GM10266 (cell line): ENCODE measurements around the gene ROR1.

Experiments
- DNase-seq: peaks from one replicate; pipeline ENCODE4 v3.0.0; 2012; ENCODE audit errors: extremely low spot score
- TF ChIP-seq, protein P1 (sequence below): IDR thresholded peaks from 2 replicates; pipeline ENCODE4 v1.5.1; 2012; ENCODE audit warnings: mild to moderate bottlenecking, low read depth; ENCODE audit not compliant: control insufficient read depth, insufficient read depth; ENCODE audit errors: missing control alignments

ROR1 gene

DNA sequence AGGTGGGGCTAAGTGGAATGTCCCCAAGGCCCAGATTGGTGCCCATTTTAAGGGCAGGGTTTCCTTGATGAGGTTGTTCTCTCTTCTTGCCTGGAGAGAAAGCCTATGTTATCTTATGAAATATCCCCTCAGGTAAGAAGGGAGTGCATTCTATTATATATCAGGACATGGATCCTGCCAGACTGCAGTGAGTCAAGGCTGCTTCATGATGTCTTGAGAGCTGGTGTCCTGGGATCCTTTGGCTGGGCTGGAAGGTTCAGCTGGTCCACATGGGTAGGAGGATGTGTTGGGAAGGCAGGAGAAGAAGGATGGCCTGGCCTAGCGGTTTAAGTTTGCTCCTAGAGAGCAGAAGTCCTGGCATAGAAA lies 207.6 kb downstream of the ROR1 start:
- TF ChIP-seq, protein P1, sequence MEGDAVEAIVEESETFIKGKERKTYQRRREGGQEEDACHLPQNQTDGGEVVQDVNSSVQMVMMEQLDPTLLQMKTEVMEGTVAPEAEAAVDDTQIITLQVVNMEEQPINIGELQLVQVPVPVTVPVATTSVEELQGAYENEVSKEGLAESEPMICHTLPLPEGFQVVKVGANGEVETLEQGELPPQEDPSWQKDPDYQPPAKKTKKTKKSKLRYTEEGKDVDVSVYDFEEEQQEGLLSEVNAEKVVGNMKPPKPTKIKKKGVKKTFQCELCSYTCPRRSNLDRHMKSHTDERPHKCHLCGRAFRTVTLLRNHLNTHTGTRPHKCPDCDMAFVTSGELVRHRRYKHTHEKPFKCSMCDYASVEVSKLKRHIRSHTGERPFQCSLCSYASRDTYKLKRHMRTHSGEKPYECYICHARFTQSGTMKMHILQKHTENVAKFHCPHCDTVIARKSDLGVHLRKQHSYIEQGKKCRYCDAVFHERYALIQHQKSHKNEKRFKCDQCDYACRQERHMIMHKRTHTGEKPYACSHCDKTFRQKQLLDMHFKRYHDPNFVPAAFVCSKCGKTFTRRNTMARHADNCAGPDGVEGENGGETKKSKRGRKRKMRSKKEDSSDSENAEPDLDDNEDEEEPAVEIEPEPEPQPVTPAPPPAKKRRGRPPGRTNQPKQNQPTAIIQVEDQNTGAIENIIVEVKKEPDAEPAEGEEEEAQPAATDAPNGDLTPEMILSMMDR, result no peak

DNA sequence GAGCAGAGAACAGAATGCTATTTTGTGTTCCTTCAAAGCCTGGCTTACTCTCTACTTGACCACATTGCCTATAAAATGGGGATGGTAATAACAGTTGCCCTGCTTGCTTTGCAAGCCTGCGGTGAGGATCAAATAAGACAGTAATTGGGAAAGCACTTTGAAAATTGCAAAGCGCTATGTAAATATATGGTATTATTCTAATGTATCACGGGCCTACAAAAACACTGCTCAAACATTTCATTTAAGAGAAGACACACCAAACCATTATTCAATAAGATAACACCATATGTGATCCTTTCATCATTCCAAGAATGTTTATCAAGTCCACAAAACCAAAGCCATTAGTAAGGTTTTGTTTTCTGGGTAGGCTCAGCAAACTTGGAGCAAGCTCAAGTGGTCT lies 208.4 kb downstream of the ROR1 start:
- TF ChIP-seq, protein P1, result no peak
- no peak for DNase-seq

More for the DNA sequence above, 207.6 kb downstream of the ROR1 start:
- DNase-seq, result no peak

DNA sequence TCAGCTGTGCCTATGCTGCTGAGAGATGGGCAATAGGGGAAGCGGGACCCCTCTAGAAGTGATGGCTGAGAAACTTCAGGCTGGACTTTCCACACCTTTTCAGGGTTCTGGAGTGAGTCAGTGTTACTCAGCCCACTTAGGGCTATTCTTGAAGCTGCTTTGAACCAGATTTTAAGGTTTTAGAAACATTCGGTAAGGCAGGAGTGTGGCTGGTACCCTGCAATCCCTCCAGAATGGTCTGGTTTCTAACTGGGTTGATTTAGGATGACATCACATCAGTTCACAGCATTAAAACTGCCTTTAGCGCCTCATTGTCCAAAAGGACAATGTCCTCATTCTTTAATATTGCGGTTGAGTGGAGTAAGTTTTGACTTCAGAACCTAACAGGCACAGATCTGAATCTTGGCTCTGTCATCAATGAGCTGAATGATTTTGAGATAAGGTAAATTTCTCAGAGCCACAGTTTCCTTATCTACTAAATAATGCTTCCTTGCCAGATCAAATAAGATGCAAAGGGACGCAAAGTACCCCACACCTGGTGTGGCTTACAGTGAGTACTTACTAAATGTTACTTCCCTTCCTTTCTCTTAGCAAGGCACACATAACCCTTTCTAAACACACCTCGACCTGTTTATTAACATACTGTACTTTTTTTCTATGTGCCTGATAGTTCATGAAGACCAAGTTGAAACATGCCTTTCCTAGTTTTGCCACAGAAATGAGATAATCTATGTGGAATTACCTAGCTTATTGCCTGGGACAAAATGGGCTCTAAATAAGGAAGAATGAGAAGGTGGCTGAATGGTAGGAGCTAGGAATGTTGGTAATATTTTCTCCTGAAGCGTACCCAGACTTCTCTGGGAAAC lies 209.8 kb downstream of the ROR1 start:
- DNase-seq, result no peak
- TF ChIP-seq, protein P1, result no peak

DNA sequence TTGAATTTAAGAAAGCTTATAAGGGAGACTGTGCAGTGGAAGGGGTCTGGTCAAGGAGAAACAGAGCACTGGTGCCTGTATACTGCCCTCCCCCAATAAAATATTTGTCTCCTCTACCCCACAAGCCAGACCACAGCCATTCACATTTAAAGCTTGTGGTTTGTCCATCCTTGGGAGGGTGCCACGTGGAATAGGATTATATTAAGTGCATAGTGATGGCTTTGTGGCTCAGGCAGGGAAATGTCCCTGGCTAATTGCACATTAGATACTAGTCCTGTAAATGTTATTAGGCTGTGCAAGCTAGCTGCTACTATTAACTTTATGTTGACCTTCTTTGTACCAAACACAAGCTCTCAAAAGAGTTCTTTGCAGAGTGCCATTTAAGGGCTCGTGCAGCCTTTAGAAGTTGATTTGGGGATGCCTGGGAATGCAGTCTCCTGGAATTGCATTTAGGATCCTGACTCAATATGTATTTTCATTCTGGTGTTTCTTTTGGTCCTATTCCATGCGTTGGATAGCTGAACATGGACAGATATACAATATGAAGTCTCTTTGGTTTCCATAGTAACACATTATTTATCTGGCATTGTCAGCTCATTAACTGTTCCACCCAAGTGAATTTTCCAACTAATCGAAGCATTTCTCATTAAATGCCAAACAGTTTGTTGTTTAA lies 210.6 kb downstream of the ROR1 start:
- DNase-seq, result no peak

DNA sequence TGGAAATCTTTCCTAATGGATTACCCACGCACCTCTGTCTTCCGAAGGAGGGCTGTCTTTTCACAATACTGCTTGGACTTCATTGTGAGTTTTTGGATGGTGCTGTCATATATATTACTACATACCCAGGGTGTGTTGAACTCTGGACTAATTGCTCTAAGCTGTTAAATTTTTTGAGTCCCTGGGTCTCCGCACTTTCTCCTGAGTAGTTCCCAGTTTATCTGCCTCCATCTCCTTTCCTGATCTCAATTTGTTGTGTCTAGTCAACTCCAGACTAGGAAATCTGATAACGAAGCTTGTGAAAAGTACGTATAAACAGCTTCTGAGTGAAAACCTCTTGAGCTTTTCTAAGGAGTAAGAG lies 211.1 kb downstream of the ROR1 start:
- no peak for DNase-seq
- TF ChIP-seq, protein P1, result no peak

More for the DNA sequence above, 210.6 kb downstream of the ROR1 start:
- TF ChIP-seq, protein P1, result no peak

DNA sequence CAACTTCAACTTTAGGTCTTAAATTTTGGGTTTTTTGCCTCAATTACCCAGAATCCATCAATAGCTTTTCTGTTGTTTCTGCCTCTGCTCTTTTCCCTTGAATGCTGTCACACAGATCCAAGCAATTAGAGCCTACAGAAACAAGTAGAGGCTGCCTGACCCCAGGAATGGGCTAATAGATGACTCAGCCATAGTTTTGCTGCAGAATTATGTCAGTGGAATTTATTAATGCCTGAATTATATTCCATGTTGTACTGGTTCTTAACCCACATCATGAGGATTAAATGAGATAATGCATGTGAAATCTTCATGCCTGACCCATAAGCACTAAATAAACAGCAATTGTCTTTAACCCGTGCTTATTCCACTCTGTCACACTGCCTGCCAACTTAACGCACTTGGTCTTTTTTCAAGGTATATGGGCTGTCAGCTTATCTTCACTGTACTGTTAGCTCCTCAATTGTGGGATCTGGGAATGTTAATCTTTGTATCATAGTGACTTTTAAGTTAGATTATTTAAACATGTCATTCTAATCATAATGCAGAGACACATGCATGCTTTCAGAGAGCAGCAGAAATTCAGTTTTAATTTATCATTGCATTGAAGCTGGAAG lies 213.3 kb downstream of the ROR1 start:
- no peak for DNase-seq
- TF ChIP-seq, protein P1, result no peak
